Immature natural killer cell (primary cell): ENCODE results near the gene DRG1. TPM values are rescaled to one million over a fixed set of nuclear protein-coding genes. Genes with fewer than 3 reads are reported as not detected.
"Not testable (repeated sequence)": the region's sequence is repeated elsewhere in the genome, so short reads cannot be mapped to it uniquely, and the experiment has no call there.

Source experiments
- DNase-seq, 3 donors: peaks; one replicate each; pipeline ENCODE4 v3.0.0; 2022; ENCODE audit warnings: mixed read lengths in 1 of 3
- H3K27ac Mint-ChIP-seq, 6 donors: one replicate each; pipeline ENCODE4 v1.8.0; 2020; ENCODE audit warnings: mixed read lengths in 6 of 6, mild to moderate bottlenecking in 5 of 6, inconsistent platforms in 4 of 6, moderate library complexity in 3 of 6
- H3K27me3 Mint-ChIP-seq, 3 donors: one replicate each; pipeline ENCODE4 v1.8.0; 2020 to 2021; ENCODE audit warnings: low read depth in 3 of 3, mild to moderate bottlenecking in 3 of 3, mixed read lengths in 3 of 3, moderate library complexity in 3 of 3, inconsistent platforms in 1 of 3
- H3K36me3 Mint-ChIP-seq, 3 donors: one replicate each; pipeline ENCODE4 v1.8.0; 2020; ENCODE audit warnings: mixed read lengths in 3 of 3, inconsistent platforms in 2 of 3, mild to moderate bottlenecking in 2 of 3
- H3K4me1 Mint-ChIP-seq, 2 donors: one replicate each; pipeline ENCODE4 v1.8.0; 2020; ENCODE audit warnings: inconsistent platforms in 2 of 2, mild to moderate bottlenecking in 2 of 2, mixed read lengths in 2 of 2, moderate library complexity in 1 of 2
- H3K4me3 Mint-ChIP-seq, 5 donors: one replicate each; pipeline ENCODE4 v1.8.0; 2020; ENCODE audit warnings: mild to moderate bottlenecking in 5 of 5, mixed read lengths in 5 of 5, inconsistent platforms in 3 of 5, moderate library complexity in 3 of 5
- H3K9me3 Mint-ChIP-seq, 6 donors: one replicate each; pipeline ENCODE4 v1.8.0; 2020; ENCODE audit warnings: mild to moderate bottlenecking in 6 of 6, mixed read lengths in 6 of 6, inconsistent platforms in 4 of 6, moderate library complexity in 3 of 6
- polyA plus RNA-seq, 3 donors: library from polyadenylated mRNA; unstranded; fragments of 300-500 nt; fragmentation: Illumina TruSeq; gene quantifications; one replicate each; pipeline ENCODE4 v1.2.3, GENCODE V29; 2021

The DRG1 gene
- polyA plus RNA-seq, 3 donors from 2014 or later, result 82.0 to 129 (median 105) TPM

DNA sequence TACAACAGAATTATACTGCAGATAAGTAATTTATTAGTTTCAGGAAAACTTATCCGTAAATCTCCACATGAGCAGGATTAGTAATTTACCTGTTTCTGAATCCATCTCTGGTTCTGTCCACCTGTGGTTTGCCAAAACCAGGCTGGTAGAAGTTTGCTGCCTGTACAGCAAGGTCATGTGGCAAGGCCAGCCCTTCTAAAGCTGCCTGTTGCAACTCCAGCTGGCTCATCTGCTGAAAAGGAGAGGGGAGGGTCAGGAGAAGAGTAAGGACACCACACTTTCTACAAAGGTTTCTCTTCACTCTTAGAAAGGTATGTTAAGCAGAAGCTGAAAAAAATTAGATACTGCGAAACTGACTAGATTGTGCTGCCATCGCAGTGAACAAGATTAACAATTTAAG lies 47.9 kb downstream of the DRG1 start:
- Mint-ChIP-seq H3K27me3 (no peaks in the 10 kb centered on the region), H3K27ac (peak overlapping the region in 1 of 6 donors; percentile 28), H3K36me3 (peaks cover 6 to 23% (median 13%) of the 10 kb centered on the region in 3 donors), H3K4me1 (peaks cover 2 to 9% of the 10 kb centered on the region in 2 donors), H3K4me3 (no peak overlapping the region), H3K9me3 (no peaks in the 10 kb centered on the region)
- no peak for DNase-seq

GRCh38 chr22:31448382-31448781 lies 49.0 kb downstream of the DRG1 start:
- Mint-ChIP-seq H3K27me3 (no peaks in the 10 kb centered on the region), H3K9me3 (no peaks in the 10 kb centered on the region), H3K4me1 (peaks cover 3 to 17% of the 10 kb centered on the region in 2 donors), H3K27ac (peak overlapping the region in 3 of 6 donors; percentile 12 to 55 (median 33)), H3K36me3 (peaks cover 6 to 18% (median 7%) of the 10 kb centered on the region in 3 donors), H3K4me3 (no peak overlapping the region)
- no peak for DNase-seq

DNA sequence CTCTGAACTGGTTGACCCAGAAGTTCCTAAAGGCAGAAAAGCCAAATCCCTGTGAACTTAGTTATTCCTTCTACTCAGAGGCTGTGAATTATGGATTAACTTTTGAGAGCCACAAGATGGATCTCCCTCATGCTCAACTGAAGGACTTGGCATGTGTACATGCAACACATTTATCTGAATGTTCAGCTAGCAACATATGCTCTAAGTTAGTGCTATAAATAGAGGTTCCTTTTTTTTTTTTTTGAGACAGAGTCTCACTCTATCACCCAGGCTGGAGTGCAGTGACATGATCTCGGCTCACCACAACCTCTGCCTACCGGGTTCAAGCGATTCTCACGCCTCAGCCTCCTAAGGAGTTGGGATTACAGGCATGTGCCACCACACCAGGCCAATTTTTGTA lies 50.1 kb downstream of the DRG1 start:
- no peak overlapping the region for H3K4me3 Mint-ChIP-seq

GRCh38 chr22:31451709-31452571 lies 52.5 kb downstream of the DRG1 start:
- Mint-ChIP-seq H3K9me3 (no peaks in the 10 kb centered on the region), H3K27me3 (peaks cover 0 to 4% (median 0%) of the 10 kb centered on the region in 3 donors), H3K36me3 (peaks cover 7 to 14% (median 9%) of the 10 kb centered on the region in 3 donors), H3K27ac (peak overlapping the region in 5 of 6 donors; percentile 47 to 82 (median 67)), H3K4me1 (peaks cover 3 to 17% of the 10 kb centered on the region in 2 donors), H3K4me3 (peak overlapping the region in 1 of 5 donors; percentile 27)
- DNase-seq, result peak; percentile 9 to 37 (median 16)

More for the DNA sequence above, 50.1 kb downstream of the DRG1 start:
- Mint-ChIP-seq H3K27me3 (no peaks in the 10 kb centered on the region), H3K9me3 (no peaks in the 10 kb centered on the region), H3K4me1 (peaks cover 3 to 17% of the 10 kb centered on the region in 2 donors), H3K36me3 (peaks cover 9 to 18% (median 10%) of the 10 kb centered on the region in 3 donors), H3K27ac (no peak overlapping the region)
- DNase-seq, result no peak

- Mint-ChIP-seq H3K36me3 (peaks cover 13 to 35% (median 17%) of the 10 kb centered on the region in 3 donors), H3K27ac (peak overlapping the region in 1 of 6 donors; percentile 26)
- DNase-seq, result no peak
Measured at GRCh38 chr22:31461699-31462098, 62.3 kb downstream of the DRG1 start.

DNA sequence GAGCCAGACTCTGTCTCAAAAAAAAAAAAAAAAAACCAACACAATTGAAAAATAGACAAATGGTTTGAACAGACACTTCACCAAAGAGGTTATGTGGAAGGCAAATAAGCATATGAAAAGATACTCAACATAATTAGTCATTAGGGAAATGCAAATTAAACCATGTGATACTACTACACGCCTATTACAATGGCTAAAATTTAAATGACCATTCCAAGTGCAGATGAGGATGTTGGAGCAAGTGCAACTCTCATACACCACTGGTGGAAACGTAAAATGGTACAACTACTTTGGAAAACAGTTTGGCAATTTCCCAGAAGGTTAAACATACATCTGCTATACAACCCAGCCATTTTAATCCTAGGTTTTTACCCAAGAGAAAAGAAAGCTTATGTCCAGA lies 65.9 kb downstream of the DRG1 start:
- Mint-ChIP-seq H3K27me3 (peaks cover 0 to 2% (median 0%) of the 10 kb centered on the region in 3 donors), H3K36me3 (peaks cover 13 to 25% (median 16%) of the 10 kb centered on the region in 3 donors), H3K27ac (no peak overlapping the region), H3K9me3 (no peaks in the 10 kb centered on the region), H3K4me1 (peaks cover 0 to 13% of the 10 kb centered on the region in 2 donors), H3K4me3 (no peak overlapping the region)
- DNase-seq, result no peak

More at GRCh38 chr22:31461699-31462098, 62.3 kb downstream of the DRG1 start:
- no peak overlapping the region for H3K4me3 Mint-ChIP-seq
- H3K27me3 Mint-ChIP-seq, result peaks cover 0 to 2% (median 0%) of the 10 kb centered on the region in 3 donors
- no peaks in the 10 kb centered on the region for H3K9me3 Mint-ChIP-seq
- H3K4me1 Mint-ChIP-seq, result peaks cover 0 to 9% of the 10 kb centered on the region in 2 donors

DNA sequence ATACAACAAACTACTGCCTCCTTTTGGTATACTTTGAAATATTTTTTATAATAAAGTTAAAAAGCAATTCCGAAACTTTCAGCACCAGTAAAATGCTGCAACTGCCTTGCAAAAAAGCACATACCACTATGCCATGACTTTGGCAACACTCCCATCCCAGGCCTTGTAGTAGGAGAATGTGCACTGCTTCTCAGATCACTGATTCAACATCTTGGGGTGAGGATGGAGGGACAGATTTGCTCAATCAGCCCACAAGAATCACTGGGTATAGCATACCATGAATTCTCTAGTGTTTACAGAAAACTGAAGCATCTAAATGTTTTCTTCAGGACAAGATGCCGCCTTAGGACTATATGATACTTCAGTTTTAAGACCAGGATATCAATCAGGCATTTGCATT lies 75.3 kb downstream of the DRG1 start:
- Mint-ChIP-seq H3K27me3 (peaks cover 0 to under 1% (median 0%) of the 10 kb centered on the region in 3 donors), H3K4me3 (no peak overlapping the region), H3K36me3 (peaks cover 3 to 10% (median 10%) of the 10 kb centered on the region in 3 donors), H3K27ac (no peak overlapping the region), H3K4me1 (peaks cover 5 to 32% of the 10 kb centered on the region in 2 donors), H3K9me3 (no peaks in the 10 kb centered on the region)
- no peak for DNase-seq

DNA sequence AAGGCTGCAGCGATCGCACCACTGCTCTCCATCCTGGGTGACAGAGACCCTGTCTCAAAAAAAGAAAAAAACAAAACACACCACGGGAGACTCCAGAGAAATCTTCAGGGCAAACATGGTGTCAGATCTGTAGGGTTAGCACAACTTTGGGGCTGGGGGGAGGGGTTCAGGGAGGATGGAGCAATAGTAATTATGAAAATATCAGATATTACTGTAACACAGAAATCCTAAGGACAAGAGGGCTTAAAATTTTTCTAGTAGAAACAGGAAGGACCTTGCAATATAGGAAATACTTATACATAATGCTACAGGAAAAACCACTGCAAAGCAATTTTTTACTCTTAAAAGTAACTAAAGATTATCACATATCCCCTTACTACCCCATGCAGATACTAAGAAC lies 76.4 kb downstream of the DRG1 start:
- Mint-ChIP-seq H3K36me3 (peaks cover 3 to 10% (median 10%) of the 10 kb centered on the region in 3 donors), H3K9me3 (no peaks in the 10 kb centered on the region), H3K27me3 (peaks cover 0 to 1% (median 0%) of the 10 kb centered on the region in 3 donors), H3K27ac (no peak overlapping the region), H3K4me3 (no peak overlapping the region), H3K4me1 (peaks cover 6 to 32% of the 10 kb centered on the region in 2 donors)
- no peak for DNase-seq

DNA sequence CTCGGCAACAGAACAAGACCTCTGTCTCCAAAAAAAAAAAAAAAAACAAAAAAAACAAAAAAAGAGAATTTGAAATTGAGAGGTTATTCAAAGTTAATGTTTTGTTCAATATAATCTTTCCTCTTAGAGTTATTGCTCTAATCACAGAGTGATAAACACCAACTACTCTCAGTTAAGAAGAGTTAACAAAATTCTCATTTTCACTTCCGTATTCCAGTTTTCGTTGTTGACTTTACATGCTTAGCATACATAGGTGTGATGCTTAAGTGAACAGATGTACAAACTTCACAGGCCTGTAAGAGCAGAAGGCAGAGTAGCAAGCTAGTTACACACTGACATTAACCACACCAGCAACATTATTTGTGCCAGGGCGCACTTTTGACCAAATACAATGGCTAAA lies 77.9 kb downstream of the DRG1 start:
- Mint-ChIP-seq H3K27me3 (peaks cover 0 to 1% (median 0%) of the 10 kb centered on the region in 3 donors), H3K27ac (peak overlapping the region in 1 of 6 donors; percentile 36), H3K4me3 (no peak overlapping the region), H3K4me1 (peaks cover 6 to 25% of the 10 kb centered on the region in 2 donors), H3K36me3 (peaks cover 6 to 11% (median 10%) of the 10 kb centered on the region in 3 donors), H3K9me3 (no peaks in the 10 kb centered on the region)
- no peak for DNase-seq

- Mint-ChIP-seq H3K27ac (peak overlapping the region in 1 of 6 donors; percentile 40), H3K9me3 (no peaks in the 10 kb centered on the region), H3K4me3 (no peak overlapping the region), H3K27me3 (peaks cover 0 to 1% (median 0%) of the 10 kb centered on the region in 3 donors), H3K36me3 (peaks cover 10 to 27% (median 14%) of the 10 kb centered on the region in 3 donors), H3K4me1 (peaks cover 7 to 37% of the 10 kb centered on the region in 2 donors)
- no peak for DNase-seq
Measured at GRCh38 chr22:31481129-31481528, 81.7 kb downstream of the DRG1 start.

- not testable (repeated sequence) for H3K9me3 Mint-ChIP-seq, H3K27me3 Mint-ChIP-seq, H3K4me3 Mint-ChIP-seq, DNase-seq
- peak overlapping the region in 1 of 6 donors; percentile 19 for H3K27ac Mint-ChIP-seq
- H3K4me1 Mint-ChIP-seq, result peaks cover 7 to 34% of the 10 kb centered on the region in 2 donors
- peaks cover 8 to 27% (median 12%) of the 10 kb centered on the region in 3 donors for H3K36me3 Mint-ChIP-seq
Measured at GRCh38 chr22:31482470-31482869, 83.1 kb downstream of the DRG1 start.
